ENCODE data around the gene AGBL5. TPM values are rescaled to one million over a fixed set of nuclear protein-coding genes. Genes with fewer than 3 reads are reported as not detected.

The AGBL5 gene
- total RNA-seq, 4 donors from 2014 or later = 6.8 to 14.4 (median 10.3) TPM

DNA sequence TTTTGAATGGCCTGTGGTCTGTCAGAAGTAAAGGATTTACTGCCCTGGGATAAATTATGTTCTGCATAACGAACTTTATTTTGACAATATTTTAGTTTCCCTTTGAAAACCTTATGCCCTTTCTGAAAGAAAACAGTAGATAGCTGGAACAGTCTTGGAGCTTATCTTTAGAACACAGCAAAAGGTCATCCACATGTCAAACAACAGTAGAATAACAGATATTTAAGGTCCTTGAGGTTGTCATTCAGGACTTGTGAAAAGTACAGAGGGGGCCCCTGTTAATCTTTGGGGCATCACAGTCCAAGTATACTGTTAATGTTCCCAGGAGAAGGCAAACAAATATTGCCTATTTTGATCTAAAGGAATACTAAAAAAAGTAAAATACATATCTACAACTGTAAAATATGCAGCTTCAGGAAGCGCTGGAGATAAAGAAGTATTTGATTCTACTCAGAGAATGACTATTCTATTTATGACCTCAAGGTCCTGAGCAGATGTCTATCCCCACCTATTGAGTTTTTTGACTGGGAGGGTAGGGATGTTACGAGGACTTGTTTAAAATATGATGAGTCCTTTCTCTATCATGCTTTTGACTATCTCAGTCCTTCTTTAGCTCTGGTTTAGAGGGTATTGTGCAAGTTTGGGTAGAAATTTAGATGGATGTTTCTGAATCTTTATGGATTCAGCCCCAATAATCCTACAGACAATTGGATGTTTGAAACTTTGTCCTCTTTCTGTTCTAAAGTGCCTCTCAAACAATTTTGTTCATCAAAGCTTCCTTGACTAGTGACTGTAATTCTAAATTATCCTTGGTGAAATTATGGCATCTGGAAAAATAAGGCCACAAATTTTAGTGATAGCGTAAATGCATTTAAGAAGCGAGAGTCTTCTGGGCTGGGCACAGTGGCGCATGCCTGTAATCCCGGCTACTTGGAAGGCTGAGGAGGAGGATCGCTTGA is 43.8 kb upstream of the AGBL5 start:
- ATAC-seq (ENCODE audit: low FRiP score) = no peak
- DNase-seq (ENCODE audit: low spot score) = no peak
- TF ChIP-seq, protein P1, sequence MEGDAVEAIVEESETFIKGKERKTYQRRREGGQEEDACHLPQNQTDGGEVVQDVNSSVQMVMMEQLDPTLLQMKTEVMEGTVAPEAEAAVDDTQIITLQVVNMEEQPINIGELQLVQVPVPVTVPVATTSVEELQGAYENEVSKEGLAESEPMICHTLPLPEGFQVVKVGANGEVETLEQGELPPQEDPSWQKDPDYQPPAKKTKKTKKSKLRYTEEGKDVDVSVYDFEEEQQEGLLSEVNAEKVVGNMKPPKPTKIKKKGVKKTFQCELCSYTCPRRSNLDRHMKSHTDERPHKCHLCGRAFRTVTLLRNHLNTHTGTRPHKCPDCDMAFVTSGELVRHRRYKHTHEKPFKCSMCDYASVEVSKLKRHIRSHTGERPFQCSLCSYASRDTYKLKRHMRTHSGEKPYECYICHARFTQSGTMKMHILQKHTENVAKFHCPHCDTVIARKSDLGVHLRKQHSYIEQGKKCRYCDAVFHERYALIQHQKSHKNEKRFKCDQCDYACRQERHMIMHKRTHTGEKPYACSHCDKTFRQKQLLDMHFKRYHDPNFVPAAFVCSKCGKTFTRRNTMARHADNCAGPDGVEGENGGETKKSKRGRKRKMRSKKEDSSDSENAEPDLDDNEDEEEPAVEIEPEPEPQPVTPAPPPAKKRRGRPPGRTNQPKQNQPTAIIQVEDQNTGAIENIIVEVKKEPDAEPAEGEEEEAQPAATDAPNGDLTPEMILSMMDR (IDR thresholded peaks at IDR 0.05) = no peak

GRCh38 chr2:27008678-27009077 is 42.8 kb upstream of the AGBL5 start:
- DNase-seq (ENCODE audit: low spot score) (no peak), ATAC-seq (ENCODE audit: low FRiP score) (no peak)
- TF ChIP-seq, protein P1 (IDR thresholded peaks at IDR 0.05) = no peak

- TF ChIP-seq, protein P1 (IDR thresholded peaks at IDR 0.05) = no peak
- DNase-seq (ENCODE audit: low spot score) = no peak
- no peak for ATAC-seq (ENCODE audit: low FRiP score)
These were observed 42.4 kb upstream of the AGBL5 start for GRCh38 chr2:27009083-27009482.

DNA sequence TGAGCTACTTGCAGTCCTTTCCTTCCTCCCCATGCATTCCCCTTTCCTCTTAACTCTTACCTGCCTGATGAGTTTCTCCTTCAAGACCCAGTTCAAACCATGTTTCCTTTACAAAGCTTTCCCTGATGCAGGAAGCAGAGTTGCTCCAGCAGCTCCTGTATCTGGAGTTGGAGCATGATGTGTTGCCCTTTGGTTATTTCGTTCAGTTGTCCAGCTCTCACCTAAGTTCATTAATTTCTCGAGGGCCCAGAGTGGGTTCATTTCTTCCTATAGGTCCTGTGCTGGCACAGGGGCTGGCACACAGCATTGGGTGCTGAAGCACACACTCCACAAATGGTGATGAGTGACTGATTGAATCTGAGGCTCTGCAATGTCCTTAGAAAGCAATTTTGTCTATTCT is 41.8 kb upstream of the AGBL5 start:
- DNase-seq (ENCODE audit: low spot score) = no peak
- no peak for ATAC-seq (ENCODE audit: low FRiP score)

GRCh38 chr2:27010139-27010538 is 41.3 kb upstream of the AGBL5 start:
- TF ChIP-seq, protein P1 (IDR thresholded peaks at IDR 0.05) = no peak
- DNase-seq (ENCODE audit: low spot score) (no peak), ATAC-seq (ENCODE audit: low FRiP score) (no peak)

More for the DNA sequence above, 41.8 kb upstream of the AGBL5 start:
- TF ChIP-seq, protein P1 (IDR thresholded peaks at IDR 0.05) = no peak

- TF ChIP-seq, protein P1 (IDR thresholded peaks at IDR 0.05) = no peak
- ATAC-seq (ENCODE audit: low FRiP score) = no peak
- no peak for DNase-seq (ENCODE audit: low spot score)
These were observed 37.7 kb upstream of the AGBL5 start for GRCh38 chr2:27013738-27014137.

All from omental fat pad (tissue), 4 donors.